Panc1 (cell line): Measurements from ENCODE around the gene AHNAK. TPM values are rescaled to one million over a fixed set of nuclear protein-coding genes. Genes with fewer than 3 reads are reported as not detected.

ENCODE experiments used
- ATAC-seq: fragments of 200-7000 bp; cut with Tn5 transposase; 2 replicates; pipeline ENCODE4 v1.9.1; 2020; ENCODE audit warnings: mild to moderate bottlenecking, moderate library complexity
- BruUV-seq: library from RNA; stranded (reverse); fragments of 400-500 nt; replicated peaks from 2 replicates; lab custom pipeline; 2021; lab: Mats Ljungman, UMichigan
- CTCF ChIA-PET: fragments of 300-600 bp; sonication (Branson Sonifier 250); formaldehyde crosslinking; loops from one replicate; lab custom pipeline; 2022; ENCODE audit warnings: antibody characterized with exemption; lab: Charles Lee
- POLR2A ChIA-PET: fragments of 300-600 bp; sonication (Branson Sonifier 250); formaldehyde crosslinking; loops from one replicate; lab custom pipeline; 2022; ENCODE audit warnings: antibody characterized with exemption; lab: Charles Lee
- DNase-seq: peaks from one replicate; pipeline ENCODE4 v3.0.0-alpha.2; 2010; ENCODE audit warnings: low read depth, low spot score
- H3K27ac ChIP-seq: 2 replicates; pipeline ENCODE4 v1.5.1; 2011; ENCODE audit warnings: mild to moderate bottlenecking, low read length, inconsistent platforms
- H3K27me3 ChIP-seq: fragments of 200-500 bp; sonication (Bioruptor generic); 2 replicates; pipeline ENCODE4 v1.6.0; 2014; ENCODE audit warnings: low read length, inconsistent platforms; ENCODE audit not compliant: control insufficient read depth, insufficient read depth
- H3K36me3 ChIP-seq: fragments of 200-500 bp; sonication (Bioruptor generic); 2 replicates; pipeline ENCODE4 v1.5.1; 2014; ENCODE audit warnings: inconsistent platforms, mild to moderate bottlenecking, low read length, moderate library complexity; ENCODE audit not compliant: control insufficient read depth, insufficient read depth
- H3K4me1 ChIP-seq: 2 replicates; pipeline ENCODE4 v1.5.1; 2011; ENCODE audit warnings: inconsistent platforms, mild to moderate bottlenecking, low read length, moderate library complexity; ENCODE audit not compliant: control insufficient read depth, insufficient read depth
- H3K4me3 ChIP-seq, 2 experiments: 2 replicates each; pipeline ENCODE4 v1.5.1; 2011 to 2012; ENCODE audit warnings: low read depth in 2 of 2, low read length in 2 of 2, mild to moderate bottlenecking in 2 of 2, inconsistent platforms in 1 of 2, moderate library complexity in 1 of 2
- H3K9me3 ChIP-seq: fragments of 200-500 bp; sonication (Bioruptor generic); 2 replicates; pipeline ENCODE4 v1.5.1; 2014; ENCODE audit warnings: low read depth, mild to moderate bottlenecking, inconsistent platforms, low read length, moderate library complexity; ENCODE audit not compliant: control insufficient read depth, insufficient read depth
- CTCF ChIP-seq: fragments of 450-650 bp; IDR thresholded peaks from 2 replicates; pipeline ENCODE4 v1.5.1; 2017; ENCODE audit warnings: mild to moderate bottlenecking
- POLR2AphosphoS5 ChIP-seq: IDR thresholded peaks from 2 replicates; pipeline ENCODE4 v1.6.1; 2012; ENCODE audit warnings: mild to moderate bottlenecking, low read depth, low read length, moderate library complexity
- REST ChIP-seq, 2 experiments: IDR thresholded peaks; 2 replicates each; pipeline ENCODE4 v1.6.1; 2011 to 2012; ENCODE audit warnings: low read depth in 2 of 2, control low read depth in 1 of 2, low read length in 1 of 2, mild to moderate bottlenecking in 1 of 2, moderate library complexity in 1 of 2; ENCODE audit not compliant: insufficient read depth in 1 of 2
- SIN3A ChIP-seq: IDR thresholded peaks from 2 replicates; pipeline ENCODE4 v1.6.1; 2012; ENCODE audit warnings: low read depth, mild to moderate bottlenecking, low read length, moderate library complexity, borderline replicate concordance; ENCODE audit not compliant: insufficient read depth
- TCF7L2 ChIP-seq: IDR thresholded peaks from 2 replicates; pipeline ENCODE4 v1.6.1; 2011; ENCODE audit warnings: mild to moderate bottlenecking, low read depth, low read length, inconsistent platforms
- in situ Hi-C: cut with HindIII; loops from 2 replicates; pipeline ENCODE4 v1.10.0; 2016; ENCODE audit warnings: low sequenced_read_pairs, low pct_unique_long_range_greater_than_20kb
- intact Hi-C: fragments of 100-400 bp; cut with micrococcal nuclease; formaldehyde crosslinking; loops from one replicate; pipeline ENCODE4 v1.10.0; 2022; ENCODE audit not compliant: unreplicated experiment
- total RNA-seq: library from RNA; stranded (reverse); gene quantifications from one replicate; pipeline ENCODE4 v1.2.1, GENCODE V29; 2021; ENCODE audit not compliant: unreplicated experiment

AHNAK gene
- total RNA-seq, 1 experiment from 2014 or later: 844 TPM

- no peak for DNase-seq
- CTCF ChIA-PET: no interaction called here
- intact Hi-C loops: loop anchor here (10.0 kb wide), 1 partner anchor 145 kb away; the partner anchor contains the start of gene AHNAK
Measured at GRCh38 chr11:62399172-62399877, 147.3 kb downstream of the AHNAK start.

More at GRCh38 chr11:62399172-62399877, 147.3 kb downstream of the AHNAK start:
- H3K4me1 ChIP-seq: peaks cover 43% of the 10 kb centered on the region
- POLR2A ChIA-PET: interaction anchor here (0.6 kb wide), 1 partner anchor 252 kb away, joined by 4 read pairs; no protein-coding TSS in a partner anchor
- no TSS peak for BruUV-seq
- no peak for ATAC-seq
- peak overlapping the region; percentile 76 for H3K27ac ChIP-seq
- TF ChIP-seq POLR2AphosphoS5 (no peak), SIN3A (no peak), TCF7L2 (no peak), CTCF (no peak), REST (IDR thresholded peaks at IDR 0.05; ENCODE audit: insufficient read depth in 1 of 2, low read depth in 2 of 2, low read length in 1 of 2) (no peak)
- H3K36me3 ChIP-seq: no peaks in the 10 kb centered on the region
- H3K4me3 ChIP-seq: no peak overlapping the region
- no peaks in the 10 kb centered on the region for H3K9me3 ChIP-seq
- in situ Hi-C loops: no loop called here
- H3K27me3 ChIP-seq: no peaks in the 10 kb centered on the region
